ENCODE measurements around the gene SLC6A18. TPM values are rescaled to one million over a fixed set of nuclear protein-coding genes. Genes with fewer than 3 reads are reported as not detected.

SLC6A18 gene
- polyA plus RNA-seq, 1 of the 3 experiments (the other 2 are of a cell fraction): not detected

DNA sequence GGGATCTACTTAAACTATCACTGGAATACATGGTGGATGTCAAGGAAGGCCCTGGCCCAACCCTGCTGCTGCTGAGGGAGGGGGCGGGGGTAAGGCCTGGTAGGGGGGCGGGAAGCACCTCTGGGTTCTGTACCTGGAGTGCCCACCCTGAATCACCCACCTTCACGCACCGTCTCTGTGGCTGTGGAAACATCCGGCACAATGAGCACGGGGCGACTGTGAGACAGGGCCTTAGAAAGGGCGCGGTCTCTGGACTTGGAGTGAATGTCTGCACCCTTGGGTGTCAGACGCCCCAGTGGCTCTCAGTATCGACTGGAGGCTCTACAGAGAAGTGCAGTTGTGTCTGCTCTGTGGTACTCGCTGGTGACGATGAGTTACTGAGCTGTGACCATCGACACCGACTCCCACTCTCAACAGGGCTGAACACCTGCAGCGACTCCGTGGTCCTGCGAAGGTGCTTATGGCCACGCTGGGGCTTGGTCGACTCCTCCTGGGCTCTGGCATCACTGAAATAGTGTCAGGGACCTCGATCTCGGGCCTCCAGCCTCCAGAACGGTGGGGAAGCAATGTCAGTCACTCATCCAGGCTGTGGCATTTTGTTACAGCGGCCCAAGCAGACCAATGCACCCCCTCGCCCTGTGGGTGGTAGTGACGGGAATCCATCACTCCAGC, 49.2 kb upstream of the SLC6A18 start:
- WGBS (ENCODE audit: low lambda C conversion rate): 65% methylated on average over 20 of the region's 26 CpGs
- Histone ChIP-seq H3K27me3 (ENCODE audit: insufficient read depth) (no peaks in the 10 kb centered on the region), H3K4me2 (no peak overlapping the region), H3K9me2 (no peaks in the 10 kb centered on the region), H3K9ac (no peak overlapping the region), H3F3A (replicated peaks; ENCODE audit: insufficient read depth) (no peaks in the 10 kb centered on the region), H3K4me3 (ENCODE audit: low read depth in 2 of 2, low read length in 1 of 2) (no peak overlapping the region), H2AFZ (ENCODE audit: low read depth) (no peak overlapping the region), H3K79me2 (ENCODE audit: insufficient read depth) (no peaks in the 10 kb centered on the region), H3K4me1 (ENCODE audit: control insufficient read depth in 1 of 2, insufficient read depth in 2 of 2, low read depth in 1 of 2, low read length in 1 of 2) (no peaks in the 10 kb centered on the region; a peak in 1 of 4 replicates), H3K9me3 (no peaks in the 10 kb centered on the region), H3K27ac (ENCODE audit: low read depth in 2 of 2, low read length in 1 of 2) (no peak overlapping the region), H3K36me3 (replicated peaks in 1 of 2; ENCODE audit: control insufficient read depth in 1 of 2, insufficient read depth in 2 of 2, low read length in 1 of 2) (no peaks in the 10 kb centered on the region), H4K20me1 (ENCODE audit: insufficient read depth) (no peaks in the 10 kb centered on the region)
- CTCF ChIA-PET: interaction anchor here (0.9 to 4.5 kb wide), 10 partner anchors 8 to 259 kb away, joined by 3 to 76 read pairs (median 6); no protein-coding TSS in a partner anchor
- TF ChIP-seq ZBTB33 (IDR thresholded peaks at IDR 0.05; ENCODE audit: borderline replicate concordance, low read depth): no peak
- no peak for TF ChIP-seq ELF1 (IDR thresholded peaks at IDR 0.05)
- no peak for TF ChIP-seq RCOR1 (IDR thresholded peaks at IDR 0.05; ENCODE audit: low read length)
- TF ChIP-seq MXI1 (IDR thresholded peaks at IDR 0.05; ENCODE audit: low read depth, low read length): no peak
- TF ChIP-seq, protein P1, sequence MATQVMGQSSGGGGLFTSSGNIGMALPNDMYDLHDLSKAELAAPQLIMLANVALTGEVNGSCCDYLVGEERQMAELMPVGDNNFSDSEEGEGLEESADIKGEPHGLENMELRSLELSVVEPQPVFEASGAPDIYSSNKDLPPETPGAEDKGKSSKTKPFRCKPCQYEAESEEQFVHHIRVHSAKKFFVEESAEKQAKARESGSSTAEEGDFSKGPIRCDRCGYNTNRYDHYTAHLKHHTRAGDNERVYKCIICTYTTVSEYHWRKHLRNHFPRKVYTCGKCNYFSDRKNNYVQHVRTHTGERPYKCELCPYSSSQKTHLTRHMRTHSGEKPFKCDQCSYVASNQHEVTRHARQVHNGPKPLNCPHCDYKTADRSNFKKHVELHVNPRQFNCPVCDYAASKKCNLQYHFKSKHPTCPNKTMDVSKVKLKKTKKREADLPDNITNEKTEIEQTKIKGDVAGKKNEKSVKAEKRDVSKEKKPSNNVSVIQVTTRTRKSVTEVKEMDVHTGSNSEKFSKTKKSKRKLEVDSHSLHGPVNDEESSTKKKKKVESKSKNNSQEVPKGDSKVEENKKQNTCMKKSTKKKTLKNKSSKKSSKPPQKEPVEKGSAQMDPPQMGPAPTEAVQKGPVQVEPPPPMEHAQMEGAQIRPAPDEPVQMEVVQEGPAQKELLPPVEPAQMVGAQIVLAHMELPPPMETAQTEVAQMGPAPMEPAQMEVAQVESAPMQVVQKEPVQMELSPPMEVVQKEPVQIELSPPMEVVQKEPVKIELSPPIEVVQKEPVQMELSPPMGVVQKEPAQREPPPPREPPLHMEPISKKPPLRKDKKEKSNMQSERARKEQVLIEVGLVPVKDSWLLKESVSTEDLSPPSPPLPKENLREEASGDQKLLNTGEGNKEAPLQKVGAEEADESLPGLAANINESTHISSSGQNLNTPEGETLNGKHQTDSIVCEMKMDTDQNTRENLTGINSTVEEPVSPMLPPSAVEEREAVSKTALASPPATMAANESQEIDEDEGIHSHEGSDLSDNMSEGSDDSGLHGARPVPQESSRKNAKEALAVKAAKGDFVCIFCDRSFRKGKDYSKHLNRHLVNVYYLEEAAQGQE (IDR thresholded peaks at IDR 0.05; ENCODE audit: low read depth, low read length): no peak
- no peak for TF ChIP-seq EZH2phosphoT487 (IDR thresholded peaks at IDR 0.05; ENCODE audit: borderline replicate concordance, low read depth)
- TF ChIP-seq EP300 (IDR thresholded peaks at IDR 0.05; ENCODE audit: borderline replicate concordance in 1 of 2, low read depth in 1 of 2, low read length in 1 of 2): no peak
- POLR2A ChIA-PET: no interaction called here
- no peak for DNase-seq

All from SK-N-SH (cell line).